AG10803 (cell line): ENCODE measurements around the gene MT2A.

Experiments used
- DNase-seq: peaks from one replicate; pipeline ENCODE4 v3.0.0; 2010; ENCODE audit warnings: low read depth
- H3K4me3 ChIP-seq: 2 replicates; pipeline ENCODE4 v1.5.1; 2011; ENCODE audit warnings: mild to moderate bottlenecking, low read length, control low read depth
- CTCF ChIP-seq: conservative IDR thresholded peaks from 2 replicates; pipeline ENCODE4 v1.5.1; 2011; ENCODE audit warnings: mild to moderate bottlenecking, low read length, control low read depth, inconsistent platforms

The MT2A gene

GRCh38 chr16:56635441-56635967 is 27.1 kb downstream of the MT2A start:
- TF ChIP-seq CTCF: no peak
- DNase-seq: no peak
- no peak overlapping the region for H3K4me3 ChIP-seq

- no peak for DNase-seq
- H3K4me3 ChIP-seq: no peak overlapping the region
- no peak for TF ChIP-seq CTCF
These were observed 28.4 kb downstream of the MT2A start for GRCh38 chr16:56636616-56637413.

- H3K4me3 ChIP-seq: peak within 1 kb of the TSS; percentile 64
- no peak for TF ChIP-seq CTCF
- DNase-seq: peak; percentile 44
These were observed 29.7 kb downstream of the MT2A start, which contains the start of gene MT1A for GRCh38 chr16:56637814-56638750. TSS of gene MT1A (plus strand) at chr16:56638666. CDS start at chr16:56638739, 73 bp downstream.

GRCh38 chr16:56639045-56639444 is 30.7 kb downstream of the MT2A start:
- H3K4me3 ChIP-seq: no peak overlapping the region
- TF ChIP-seq CTCF: no peak
- DNase-seq: no peak

- no peak overlapping the region for H3K4me3 ChIP-seq
- no peak for TF ChIP-seq CTCF
- no peak for DNase-seq
These were observed 31.7 kb downstream of the MT2A start for GRCh38 chr16:56640076-56640475.

- no peak overlapping the region for H3K4me3 ChIP-seq
- no peak for DNase-seq
- no peak for TF ChIP-seq CTCF
These were observed 32.8 kb downstream of the MT2A start for GRCh38 chr16:56641166-56641565.
